ENCODE measurements around the gene DAAM2. TPM values are rescaled to one million over a fixed set of nuclear protein-coding genes. Genes with fewer than 3 reads are reported as not detected.

The DAAM2 gene
- total RNA-seq, 1 experiment from 2014 or later: not detected

DNA sequence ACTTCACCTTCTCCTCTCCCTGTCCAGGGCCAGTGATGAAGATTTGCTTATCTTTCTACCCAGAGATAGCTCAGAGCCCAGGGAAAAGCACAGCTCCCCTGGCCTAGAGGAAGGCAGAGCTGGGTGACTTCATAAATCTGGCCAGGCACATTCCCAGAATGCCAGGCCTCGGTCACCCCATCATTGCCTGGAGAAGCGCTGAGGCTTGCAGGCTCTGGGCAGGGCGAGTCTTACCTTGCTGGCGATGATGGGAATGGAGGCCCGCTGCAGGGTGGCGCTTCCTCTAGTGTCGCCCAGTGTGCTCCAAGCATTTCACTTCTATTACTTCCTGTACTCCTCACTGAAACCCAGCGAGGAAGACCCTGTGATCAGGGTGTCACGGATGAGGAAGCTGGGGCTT lies 60.1 kb downstream of the DAAM2 start:
- no peak for DNase-seq (ENCODE audit: unreplicated experiment)
- Mint-ChIP-seq H3K4me3 (ENCODE audit: unreplicated experiment) (no peak overlapping the region), H3K27me3 (ENCODE audit: insufficient read depth, unreplicated experiment) (no peaks in the 10 kb centered on the region), H3K27ac (ENCODE audit: low read depth, unreplicated experiment) (no peak overlapping the region), H3K4me1 (ENCODE audit: insufficient read depth, unreplicated experiment) (no peaks in the 10 kb centered on the region), H3K36me3 (ENCODE audit: insufficient read depth, unreplicated experiment) (no peaks in the 10 kb centered on the region), H3K9me3 (ENCODE audit: unreplicated experiment) (peaks cover 7% of the 10 kb centered on the region)
- TF ChIP-seq, protein P1, sequence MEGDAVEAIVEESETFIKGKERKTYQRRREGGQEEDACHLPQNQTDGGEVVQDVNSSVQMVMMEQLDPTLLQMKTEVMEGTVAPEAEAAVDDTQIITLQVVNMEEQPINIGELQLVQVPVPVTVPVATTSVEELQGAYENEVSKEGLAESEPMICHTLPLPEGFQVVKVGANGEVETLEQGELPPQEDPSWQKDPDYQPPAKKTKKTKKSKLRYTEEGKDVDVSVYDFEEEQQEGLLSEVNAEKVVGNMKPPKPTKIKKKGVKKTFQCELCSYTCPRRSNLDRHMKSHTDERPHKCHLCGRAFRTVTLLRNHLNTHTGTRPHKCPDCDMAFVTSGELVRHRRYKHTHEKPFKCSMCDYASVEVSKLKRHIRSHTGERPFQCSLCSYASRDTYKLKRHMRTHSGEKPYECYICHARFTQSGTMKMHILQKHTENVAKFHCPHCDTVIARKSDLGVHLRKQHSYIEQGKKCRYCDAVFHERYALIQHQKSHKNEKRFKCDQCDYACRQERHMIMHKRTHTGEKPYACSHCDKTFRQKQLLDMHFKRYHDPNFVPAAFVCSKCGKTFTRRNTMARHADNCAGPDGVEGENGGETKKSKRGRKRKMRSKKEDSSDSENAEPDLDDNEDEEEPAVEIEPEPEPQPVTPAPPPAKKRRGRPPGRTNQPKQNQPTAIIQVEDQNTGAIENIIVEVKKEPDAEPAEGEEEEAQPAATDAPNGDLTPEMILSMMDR (IDR thresholded peaks at IDR 0.05; ENCODE audit: unreplicated experiment): no peak
- BruUV-seq (replicated peaks): no TSS peak
- POLR2A ChIA-PET: no interaction called here
- intact Hi-C loops (cut with micrococcal nuclease): no loop called here
- CTCF ChIA-PET: interaction anchor here (0.7 to 1.0 kb wide), 2 partner anchors 14 to 79 kb away, joined by 3 to 5 read pairs; no protein-coding TSS in a partner anchor

DNA sequence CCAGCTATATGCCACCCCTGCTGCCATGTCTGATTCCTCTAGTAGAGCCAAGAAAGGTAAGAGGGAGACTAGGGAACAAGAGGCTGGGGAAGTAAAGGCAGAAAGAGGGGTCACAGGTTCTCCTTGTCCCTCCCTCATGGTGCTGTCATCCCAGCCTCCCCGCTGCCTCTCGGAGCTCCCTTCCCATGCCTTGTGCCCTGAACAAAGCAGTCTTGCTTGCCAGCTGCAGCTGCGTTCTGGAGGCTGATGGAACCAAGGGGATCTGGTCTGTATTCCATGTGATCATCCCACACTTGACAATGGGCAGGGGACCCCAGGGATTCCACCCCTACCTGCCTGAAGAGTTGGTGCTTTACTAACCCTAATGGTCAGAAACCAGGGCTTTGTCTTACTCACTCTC lies 61.4 kb downstream of the DAAM2 start:
- no peaks in the 10 kb centered on the region for H3K9me3 Mint-ChIP-seq (ENCODE audit: unreplicated experiment)
- H3K27ac Mint-ChIP-seq (ENCODE audit: low read depth, unreplicated experiment): no peak overlapping the region
- H3K4me3 Mint-ChIP-seq (ENCODE audit: unreplicated experiment): no peak overlapping the region
- CTCF ChIA-PET: interaction anchor here (0.6 to 1.5 kb wide), 2 partner anchors 11 to 418 kb away, joined by 3 to 9 read pairs; no protein-coding TSS in a partner anchor
- POLR2A ChIA-PET: no interaction called here
- no TSS peak for BruUV-seq (replicated peaks)
- intact Hi-C loops (cut with micrococcal nuclease): no loop called here
- no peaks in the 10 kb centered on the region for H3K27me3 Mint-ChIP-seq (ENCODE audit: insufficient read depth, unreplicated experiment)
- TF ChIP-seq, protein P1 (IDR thresholded peaks at IDR 0.05; ENCODE audit: unreplicated experiment): no peak
- no peaks in the 10 kb centered on the region for H3K36me3 Mint-ChIP-seq (ENCODE audit: insufficient read depth, unreplicated experiment)
- DNase-seq (ENCODE audit: unreplicated experiment): no peak
- H3K4me1 Mint-ChIP-seq (ENCODE audit: insufficient read depth, unreplicated experiment): no peaks in the 10 kb centered on the region

DNA sequence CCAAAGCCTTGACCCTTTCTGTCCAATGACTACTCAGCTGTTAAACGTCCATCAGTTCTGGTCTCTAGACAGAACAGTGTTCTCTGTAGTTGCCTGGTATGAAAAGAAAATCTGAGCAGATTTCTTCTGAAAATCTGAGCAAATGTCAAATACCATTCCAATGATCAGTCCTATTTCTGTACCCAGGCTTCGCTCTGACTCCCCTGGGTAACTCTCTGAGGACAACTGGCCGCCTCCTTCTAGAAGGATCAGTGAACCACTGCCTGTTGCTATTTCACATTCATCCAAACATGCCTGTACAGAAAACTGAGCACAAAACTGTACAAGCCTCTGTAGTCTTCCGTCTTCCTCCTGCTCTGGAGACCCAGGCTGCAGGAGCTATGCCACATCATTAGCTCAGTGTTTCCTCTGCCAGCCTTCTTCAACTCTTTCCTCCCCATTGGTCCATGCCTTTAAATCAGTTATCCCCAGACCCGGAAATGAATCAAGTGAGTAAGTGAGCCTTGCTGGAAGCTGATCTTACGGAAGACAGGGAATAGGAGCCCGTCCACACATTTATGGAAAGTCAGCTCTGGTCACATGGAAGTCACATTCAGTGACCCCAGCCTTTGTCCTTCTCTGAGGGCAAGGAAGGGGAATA lies 63.3 kb downstream of the DAAM2 start:
- no peaks in the 10 kb centered on the region for H3K4me1 Mint-ChIP-seq (ENCODE audit: insufficient read depth, unreplicated experiment)
- H3K36me3 Mint-ChIP-seq (ENCODE audit: insufficient read depth, unreplicated experiment): no peaks in the 10 kb centered on the region
- ChIA-PET CTCF (interaction anchor here (0.5 to 1.8 kb wide), 2 partner anchors 9 to 733 kb away, joined by 3 to 4 read pairs; no protein-coding TSS in a partner anchor), POLR2A (no interaction called here)
- H3K9me3 Mint-ChIP-seq (ENCODE audit: unreplicated experiment): no peaks in the 10 kb centered on the region
- no TSS peak for BruUV-seq (replicated peaks)
- intact Hi-C loops (cut with micrococcal nuclease): no loop called here
- H3K4me3 Mint-ChIP-seq (ENCODE audit: unreplicated experiment): no peak overlapping the region
- no peak for DNase-seq (ENCODE audit: unreplicated experiment)
- peaks cover 6% of the 10 kb centered on the region for H3K27me3 Mint-ChIP-seq (ENCODE audit: insufficient read depth, unreplicated experiment)
- TF ChIP-seq, protein P1 (IDR thresholded peaks at IDR 0.05; ENCODE audit: unreplicated experiment): no peak
- no peak overlapping the region for H3K27ac Mint-ChIP-seq (ENCODE audit: low read depth, unreplicated experiment)

DNA sequence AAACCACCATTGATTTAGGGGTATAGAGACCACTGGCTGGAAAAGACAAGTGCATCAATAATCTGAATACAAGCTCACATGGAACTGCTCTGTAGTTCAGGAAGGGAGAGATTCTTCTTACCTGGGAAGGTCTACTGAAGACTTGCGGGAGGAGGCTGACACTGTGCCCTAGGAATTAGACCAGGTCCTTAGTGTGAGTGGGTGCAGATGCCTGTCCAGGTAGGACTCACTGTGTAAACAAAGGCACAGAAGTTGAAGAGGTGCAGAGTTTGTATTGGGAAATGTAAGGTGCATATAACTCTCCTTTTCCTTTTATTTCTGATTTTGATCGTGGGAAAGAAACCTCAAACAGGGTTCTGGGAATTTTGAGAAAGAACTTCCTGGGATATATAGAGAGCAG lies 66.8 kb downstream of the DAAM2 start:
- no TSS peak for BruUV-seq (replicated peaks)
- ChIA-PET POLR2A (no interaction called here), CTCF (interaction anchor here (0.5 kb wide), 1 partner anchor 103 kb away, joined by 4 read pairs; no protein-coding TSS in a partner anchor)
- H3K9me3 Mint-ChIP-seq (ENCODE audit: unreplicated experiment): no peaks in the 10 kb centered on the region
- H3K36me3 Mint-ChIP-seq (ENCODE audit: insufficient read depth, unreplicated experiment): peaks cover 7% of the 10 kb centered on the region
- DNase-seq (ENCODE audit: unreplicated experiment): no peak
- no peaks in the 10 kb centered on the region for H3K4me1 Mint-ChIP-seq (ENCODE audit: insufficient read depth, unreplicated experiment)
- intact Hi-C loops (cut with micrococcal nuclease): no loop called here
- no peak overlapping the region for H3K27ac Mint-ChIP-seq (ENCODE audit: low read depth, unreplicated experiment)
- TF ChIP-seq, protein P1 (IDR thresholded peaks at IDR 0.05; ENCODE audit: unreplicated experiment): no peak
- H3K27me3 Mint-ChIP-seq (ENCODE audit: insufficient read depth, unreplicated experiment): peaks cover 11% of the 10 kb centered on the region
- no peak overlapping the region for H3K4me3 Mint-ChIP-seq (ENCODE audit: unreplicated experiment)
